GM12874 (cell line): ENCODE data around the gene HDGFL2.

ENCODE experiments used
- TF ChIP-seq, protein P1 (sequence below): IDR thresholded peaks from 2 replicates; pipeline ENCODE4 v1.5.1; 2011; ENCODE audit warnings: low read depth, mild to moderate bottlenecking, control low read depth, low read length, moderate library complexity; ENCODE audit not compliant: insufficient read depth

HDGFL2 gene

GRCh38 chr19:4531562-4532165 lies 59.6 kb downstream of the HDGFL2 start:
- TF ChIP-seq, protein P1, sequence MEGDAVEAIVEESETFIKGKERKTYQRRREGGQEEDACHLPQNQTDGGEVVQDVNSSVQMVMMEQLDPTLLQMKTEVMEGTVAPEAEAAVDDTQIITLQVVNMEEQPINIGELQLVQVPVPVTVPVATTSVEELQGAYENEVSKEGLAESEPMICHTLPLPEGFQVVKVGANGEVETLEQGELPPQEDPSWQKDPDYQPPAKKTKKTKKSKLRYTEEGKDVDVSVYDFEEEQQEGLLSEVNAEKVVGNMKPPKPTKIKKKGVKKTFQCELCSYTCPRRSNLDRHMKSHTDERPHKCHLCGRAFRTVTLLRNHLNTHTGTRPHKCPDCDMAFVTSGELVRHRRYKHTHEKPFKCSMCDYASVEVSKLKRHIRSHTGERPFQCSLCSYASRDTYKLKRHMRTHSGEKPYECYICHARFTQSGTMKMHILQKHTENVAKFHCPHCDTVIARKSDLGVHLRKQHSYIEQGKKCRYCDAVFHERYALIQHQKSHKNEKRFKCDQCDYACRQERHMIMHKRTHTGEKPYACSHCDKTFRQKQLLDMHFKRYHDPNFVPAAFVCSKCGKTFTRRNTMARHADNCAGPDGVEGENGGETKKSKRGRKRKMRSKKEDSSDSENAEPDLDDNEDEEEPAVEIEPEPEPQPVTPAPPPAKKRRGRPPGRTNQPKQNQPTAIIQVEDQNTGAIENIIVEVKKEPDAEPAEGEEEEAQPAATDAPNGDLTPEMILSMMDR, result no peak

DNA sequence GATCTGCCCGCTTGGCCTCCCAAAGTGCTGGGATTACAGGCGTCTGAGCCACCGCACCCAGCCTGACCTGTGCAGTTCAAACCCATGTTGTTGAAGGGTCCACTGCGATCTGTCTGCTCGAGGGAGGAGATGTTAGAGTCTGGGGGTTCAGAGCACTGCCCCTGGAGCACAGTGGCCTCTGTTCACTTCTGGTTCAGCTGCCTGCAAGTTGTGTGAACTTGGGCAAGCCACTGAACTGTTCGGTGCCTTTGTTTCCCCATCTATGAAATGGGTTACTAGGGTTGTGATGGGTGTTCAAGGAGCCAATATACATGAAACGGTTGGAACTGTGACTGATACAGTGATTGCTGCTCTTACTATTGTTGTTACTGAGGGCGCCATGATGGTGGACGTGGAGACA lies 61.2 kb downstream of the HDGFL2 start:
- TF ChIP-seq, protein P1, result no peak

GRCh38 chr19:4533835-4534424 lies 61.8 kb downstream of the HDGFL2 start:
- TF ChIP-seq, protein P1, result no peak

DNA sequence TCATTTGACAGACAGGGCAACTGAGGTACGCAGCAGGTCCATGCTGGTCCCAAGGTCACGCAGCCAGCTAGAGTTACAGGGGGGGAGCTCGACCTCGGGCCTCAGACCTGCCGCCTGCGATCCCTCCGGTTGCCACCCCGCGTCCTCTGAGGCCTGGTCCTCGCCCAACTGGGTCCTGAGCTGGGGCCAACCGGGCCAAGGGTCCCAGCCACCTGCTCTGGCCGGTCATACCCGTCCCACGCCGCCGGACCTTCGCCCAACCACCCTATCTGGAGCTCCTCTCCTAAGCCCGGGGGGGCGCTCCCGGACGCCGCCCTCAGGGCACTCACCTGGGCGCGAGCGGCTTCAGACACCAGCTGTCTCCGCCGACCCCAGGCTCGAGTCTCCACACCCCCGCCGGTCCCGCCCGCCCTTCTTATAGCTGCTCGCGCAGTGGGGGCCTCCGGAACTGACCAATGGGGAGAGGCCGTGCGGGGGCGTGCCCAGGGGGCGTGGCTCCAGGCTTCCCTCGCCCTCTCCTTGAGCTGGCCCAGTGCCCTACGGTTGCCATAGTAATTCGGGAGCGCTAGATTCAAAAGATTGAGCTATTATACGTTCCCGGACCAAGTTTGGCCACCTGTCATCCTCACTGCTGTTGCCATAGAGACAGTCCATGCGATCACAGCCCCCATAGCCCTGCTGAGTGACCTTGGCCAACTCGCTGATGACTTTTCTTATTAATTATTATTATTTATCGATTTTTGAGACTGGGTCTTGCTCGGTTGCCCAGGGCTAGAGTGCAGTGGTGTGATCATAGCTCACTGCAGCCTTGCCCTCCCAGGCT lies 63.0 kb downstream of the HDGFL2 start, which contains the start of gene PLIN5:
PLIN5 (minus strand) TSS at position 389 of the 823 bp plus-strand sequence. CDS start 1,150 bp downstream, outside the sequence.
- TF ChIP-seq, protein P1, result no peak

DNA sequence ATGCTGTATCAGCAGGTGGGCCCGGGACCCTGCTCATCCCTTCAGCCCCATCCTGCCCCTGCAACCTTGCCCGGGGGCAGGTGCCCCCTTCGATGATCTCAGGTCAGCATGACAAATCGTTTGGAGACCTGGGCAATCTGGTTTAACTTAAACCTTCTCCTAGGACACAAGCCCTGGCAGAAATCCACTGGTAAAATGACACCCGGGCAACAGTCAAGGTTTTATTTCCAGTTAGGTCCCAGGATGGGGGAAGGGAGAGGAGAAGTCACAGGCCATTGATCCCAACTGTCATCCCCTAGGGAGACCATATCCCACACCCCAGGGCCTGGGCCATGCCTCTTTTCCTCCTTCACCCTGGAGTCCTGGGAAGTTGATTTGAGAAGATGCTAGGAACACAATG lies 64.7 kb downstream of the HDGFL2 start:
- TF ChIP-seq, protein P1, result no peak

DNA sequence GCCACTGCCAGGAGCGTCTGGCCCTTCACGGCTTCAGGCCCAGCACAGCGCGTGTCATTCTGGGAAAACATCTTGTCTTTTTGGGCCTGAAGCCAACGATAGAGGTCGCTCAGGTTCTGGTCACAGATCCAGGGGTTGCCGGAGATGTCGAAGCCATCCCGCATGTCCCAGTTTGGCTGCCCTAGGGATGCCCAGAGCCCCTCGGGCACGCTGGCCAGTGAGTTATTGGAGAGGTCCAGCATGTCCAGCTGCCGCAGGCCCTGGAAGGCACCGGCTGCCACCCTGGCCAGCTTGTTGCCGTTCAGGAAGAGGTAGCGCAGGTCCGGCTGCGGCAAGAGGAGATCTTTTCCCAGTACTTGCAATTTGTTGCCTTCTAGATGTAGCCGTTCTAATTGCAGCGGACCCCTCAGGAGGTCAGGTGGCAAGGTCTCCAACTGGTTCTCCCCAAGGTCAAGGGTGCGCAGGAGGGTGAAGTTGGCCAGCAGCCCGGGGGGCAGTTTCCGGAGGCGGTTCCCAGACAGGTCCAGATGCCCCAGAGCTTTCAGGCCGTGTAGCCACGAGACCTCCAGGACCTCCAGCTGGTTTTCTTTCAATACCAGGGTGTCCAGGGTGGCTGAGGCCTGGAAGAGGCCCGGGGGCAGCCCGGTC lies 66.0 kb downstream of the HDGFL2 start:
- TF ChIP-seq, protein P1, result no peak

GRCh38 chr19:4538601-4538954 lies 66.5 kb downstream of the HDGFL2 start:
- TF ChIP-seq, protein P1, result no peak
